Erythroblast (primary cell): ENCODE measurements around the gene CCSER2.

Source experiments
- GATA1 ChIP-seq: IDR thresholded peaks from 2 replicates; pipeline ENCODE4 v1.6.1; 2011; ENCODE audit warnings: low read depth, mild to moderate bottlenecking, control low read depth, low read length, moderate library complexity
- POLR2A ChIP-seq: IDR thresholded peaks from 2 replicates; pipeline ENCODE4 v1.6.1; 2011; ENCODE audit warnings: mild to moderate bottlenecking, low read length

DNA sequence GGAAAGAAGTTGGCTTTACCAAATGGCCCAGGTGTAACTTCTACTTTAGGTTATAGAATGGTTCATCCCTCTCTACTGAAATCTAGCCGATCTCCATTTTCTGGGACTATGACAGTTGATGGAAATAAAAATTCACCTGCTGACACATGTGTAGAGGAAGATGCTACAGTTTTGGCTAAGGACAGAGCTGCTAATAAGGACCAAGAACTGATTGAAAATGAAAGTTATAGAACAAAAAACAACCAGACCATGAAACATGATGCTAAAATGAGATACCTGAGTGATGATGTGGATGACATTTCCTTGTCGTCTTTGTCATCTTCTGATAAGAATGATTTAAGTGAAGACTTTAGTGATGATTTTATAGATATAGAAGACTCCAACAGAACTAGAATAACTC is 43.6 kb downstream of the CCSER2 start:
- TF ChIP-seq POLR2A (no peak), GATA1 (no peak)
